GM23338 (cell line): ENCODE results near the gene SLC9B1. TPM values are rescaled to one million over a fixed set of nuclear protein-coding genes. Genes with fewer than 3 reads are reported as not detected.

Experiments used
- ATAC-seq: fragments of 200-7000 bp; cut with Tn5 transposase; 3 replicates; pipeline ENCODE4 v1.9.1; 2020
- DNase-seq: peaks from one replicate; pipeline ENCODE4 v3.0.0-alpha.2; 2015; ENCODE audit warnings: low spot score
- H2AFZ ChIP-seq: fragments of 200-600 bp; sonication (generic); 2 replicates; pipeline ENCODE4 v1.8.0; 2016; ENCODE audit warnings: antibody characterized with exemption, mild to moderate bottlenecking, moderate library complexity
- H3F3A ChIP-seq: fragments of 200-600 bp; sonication (generic); replicated peaks from 2 replicates; pipeline ENCODE4 v1.8.0; 2017; ENCODE audit warnings: antibody characterized with exemption, mixed run types, low read depth
- H3K27ac ChIP-seq: fragments of 200-600 bp; sonication (generic); 2 replicates; pipeline ENCODE4 v1.6.1; 2016; ENCODE audit warnings: low read depth
- H3K27me3 ChIP-seq: fragments of 200-600 bp; sonication (generic); 2 replicates; pipeline ENCODE4 v1.8.0; 2016; ENCODE audit warnings: mild to moderate bottlenecking, mixed run types, moderate library complexity; ENCODE audit not compliant: insufficient read depth
- H3K36me3 ChIP-seq: fragments of 200-600 bp; sonication (generic); 2 replicates; pipeline ENCODE4 v1.8.0; 2016; ENCODE audit warnings: mild to moderate bottlenecking; ENCODE audit not compliant: insufficient read depth
- H3K4me1 ChIP-seq: fragments of 200-600 bp; sonication (generic); 2 replicates; pipeline ENCODE4 v1.8.0; 2016; ENCODE audit warnings: mild to moderate bottlenecking, moderate library complexity; ENCODE audit not compliant: insufficient read depth
- H3K4me2 ChIP-seq: fragments of 200-600 bp; sonication (generic); 2 replicates; pipeline ENCODE4 v1.7.1; 2017; ENCODE audit warnings: mixed run types
- H3K4me3 ChIP-seq: fragments of 200-600 bp; sonication (generic); 2 replicates; pipeline ENCODE4 v1.6.1; 2016; ENCODE audit warnings: mixed run types
- H3K79me2 ChIP-seq: fragments of 200-600 bp; sonication (generic); replicated peaks from 2 replicates; pipeline ENCODE4 v1.8.0; 2017; ENCODE audit warnings: mild to moderate bottlenecking; ENCODE audit not compliant: insufficient read depth
- H3K9me2 ChIP-seq: fragments of 200-600 bp; sonication (generic); 2 replicates; pipeline ENCODE4 v1.8.0; 2017; ENCODE audit not compliant: insufficient read depth
- H4K20me1 ChIP-seq: fragments of 200-600 bp; sonication (generic); replicated peaks from 2 replicates; pipeline ENCODE4 v1.8.0; 2017; ENCODE audit warnings: mild to moderate bottlenecking; ENCODE audit not compliant: insufficient read depth
- H3K27ac Mint-ChIP-seq: 2 replicates; pipeline ENCODE4 v1.8.0; 2020; ENCODE audit warnings: inconsistent platforms, mild to moderate bottlenecking, moderate library complexity, mixed read lengths
- H3K27me3 Mint-ChIP-seq: 3 replicates; pipeline ENCODE4 v1.8.0; 2022; ENCODE audit warnings: low read depth, mild to moderate bottlenecking, moderate library complexity, mixed read lengths, inconsistent platforms; ENCODE audit not compliant: insufficient read depth, poor library complexity
- H3K36me3 Mint-ChIP-seq: 3 replicates; pipeline ENCODE4 v1.8.0; 2021; ENCODE audit warnings: low read depth, mild to moderate bottlenecking, inconsistent platforms, moderate library complexity, mixed read lengths
- H3K4me1 Mint-ChIP-seq: 3 replicates; pipeline ENCODE4 v1.8.0; 2020; ENCODE audit warnings: mild to moderate bottlenecking, inconsistent platforms, mixed read lengths
- H3K4me3 Mint-ChIP-seq: 3 replicates; pipeline ENCODE4 v1.8.0; 2021; ENCODE audit warnings: moderate library complexity, mild to moderate bottlenecking, inconsistent platforms, mixed read lengths
- H3K9me3 Mint-ChIP-seq: 3 replicates; pipeline ENCODE4 v1.8.0; 2020; ENCODE audit warnings: moderate library complexity, mild to moderate bottlenecking, inconsistent platforms, mixed read lengths
- CREB1 ChIP-seq: fragments of 250-450 bp; sonication (Bioruptor Pico); IDR thresholded peaks from 2 replicates; pipeline ENCODE4 v1.5.0; 2020; ENCODE audit warnings: low read depth, mild to moderate bottlenecking, moderate library complexity
- EZH2 ChIP-seq: fragments of 200-600 bp; sonication (generic); IDR thresholded peaks from one replicate; pipeline ENCODE4 v1.8.0; 2017; ENCODE audit warnings: antibody characterized with exemption, mild to moderate bottlenecking, low read depth; ENCODE audit not compliant: unreplicated experiment
- EZH2phosphoT487 ChIP-seq: fragments of 200-600 bp; sonication (generic); IDR thresholded peaks from one replicate; pipeline ENCODE4 v1.8.1; 2018; ENCODE audit warnings: antibody characterized with exemption; ENCODE audit not compliant: unreplicated experiment
- JUNB ChIP-seq: IDR thresholded peaks from one replicate; pipeline ENCODE4 v1.6.1; 2016; ENCODE audit warnings: antibody characterized with exemption; ENCODE audit not compliant: unreplicated experiment
- NANOG ChIP-seq: IDR thresholded peaks from 2 replicates; pipeline ENCODE4 v1.6.1; 2016; ENCODE audit warnings: antibody characterized with exemption, borderline replicate concordance
- POLR2AphosphoS5 ChIP-seq: IDR thresholded peaks from 2 replicates; pipeline ENCODE4 v1.6.1; 2016; ENCODE audit warnings: antibody characterized with exemption, low read depth
- STAT1 ChIP-seq: IDR thresholded peaks from one replicate; pipeline ENCODE4 v1.6.1; 2016; ENCODE audit warnings: antibody characterized with exemption; ENCODE audit not compliant: unreplicated experiment
- ZNF114 ChIP-seq: fragments of 250-450 bp; sonication (Bioruptor Pico); IDR thresholded peaks from 2 replicates; pipeline ENCODE4 v1.5.0; 2020; ENCODE audit warnings: mild to moderate bottlenecking, moderate library complexity
- ZNF331 ChIP-seq: fragments of 250-450 bp; sonication (Bioruptor Pico); IDR thresholded peaks from 2 replicates; pipeline ENCODE4 v1.5.0; 2020; ENCODE audit warnings: low read depth, mild to moderate bottlenecking, moderate library complexity
- ZNF462 ChIP-seq: fragments of 250-450 bp; sonication (Bioruptor Pico); IDR thresholded peaks from 2 replicates; pipeline ENCODE4 v1.5.0; 2020; ENCODE audit warnings: mild to moderate bottlenecking, moderate library complexity
- polyA plus RNA-seq: library from polyadenylated mRNA; unstranded; fragments of >200 nt; fragmentation: Nextera tagmentation; extraction: Ambion mirVana; gene quantifications from 2 replicates; pipeline ENCODE4 v1.2.1, GENCODE V29; 2016
- total RNA-seq: library from RNA; depleted of rRNA; stranded (reverse); fragments of >200 nt; shearing (Covaris generic); gene quantifications from 2 replicates; pipeline ENCODE4 v1.2.3, GENCODE V29; 2014
- TF ChIP-seq, protein P1 (sequence below): IDR thresholded peaks from 2 replicates; pipeline ENCODE4 v1.6.1; 2016; ENCODE audit warnings: antibody characterized with exemption
- TF ChIP-seq, protein P2 (sequence below), 2 experiments: fragments of 200-600 bp in 1 of 2; sonication (generic) in 1 of 2; conservative IDR thresholded peaks; 2 replicates each; pipeline versions ENCODE4 v1.5.1 to v1.6.1; 2016 to 2017; ENCODE audit warnings: antibody characterized with exemption in 2 of 2, low read depth in 2 of 2, mild to moderate bottlenecking in 2 of 2, moderate library complexity in 1 of 2

The SLC9B1 gene
- total and polyA plus RNA-seq, 2 experiments from 2014 or later, result 0.66 to 0.80 TPM

- TF ChIP-seq, protein P1, sequence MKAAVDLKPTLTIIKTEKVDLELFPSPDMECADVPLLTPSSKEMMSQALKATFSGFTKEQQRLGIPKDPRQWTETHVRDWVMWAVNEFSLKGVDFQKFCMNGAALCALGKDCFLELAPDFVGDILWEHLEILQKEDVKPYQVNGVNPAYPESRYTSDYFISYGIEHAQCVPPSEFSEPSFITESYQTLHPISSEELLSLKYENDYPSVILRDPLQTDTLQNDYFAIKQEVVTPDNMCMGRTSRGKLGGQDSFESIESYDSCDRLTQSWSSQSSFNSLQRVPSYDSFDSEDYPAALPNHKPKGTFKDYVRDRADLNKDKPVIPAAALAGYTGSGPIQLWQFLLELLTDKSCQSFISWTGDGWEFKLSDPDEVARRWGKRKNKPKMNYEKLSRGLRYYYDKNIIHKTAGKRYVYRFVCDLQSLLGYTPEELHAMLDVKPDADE, result no peak
- TF ChIP-seq ZNF462 (CRISPR knock-in tag) (no peak), EZH2 (no peak)
Measured at GRCh38 chr4:102988429-102989020, 31.0 kb downstream of the SLC9B1 start (continued).

DNA sequence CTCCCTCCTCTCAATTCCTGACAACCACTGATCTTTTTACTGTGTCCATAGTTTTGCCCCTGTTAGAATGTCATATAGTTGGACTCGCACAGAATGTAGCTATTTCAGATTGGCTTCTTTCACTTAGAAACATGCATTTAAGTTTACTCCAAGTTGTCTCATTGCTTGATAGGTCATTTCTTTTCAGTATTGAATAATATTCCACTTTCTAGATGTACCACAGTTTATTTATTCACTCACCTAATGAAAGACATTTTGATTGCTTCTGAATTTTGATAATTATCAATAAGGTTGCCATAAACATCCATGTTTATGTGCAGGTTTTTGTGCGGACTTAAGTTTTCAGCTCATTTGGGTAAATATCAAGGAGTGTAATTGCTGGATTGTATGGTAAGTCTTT, 38.5 kb downstream of the SLC9B1 start:
- no peaks in the 10 kb centered on the region for H3K79me2 ChIP-seq
- no peaks in the 10 kb centered on the region for H3K27me3 ChIP-seq
- no peak overlapping the region for H2AFZ ChIP-seq
- H3K36me3 ChIP-seq, result no peaks in the 10 kb centered on the region
- no peaks in the 10 kb centered on the region for H3F3A ChIP-seq
- H3K9me2 ChIP-seq, result 0 out of 2 replicates have a peak, but pooled peaks cover 3% of the 10 kb centered on the region
- H3K4me3 ChIP-seq, result no peak overlapping the region
- no peaks in the 10 kb centered on the region for H3K4me1 ChIP-seq
- H4K20me1 ChIP-seq, result no peaks in the 10 kb centered on the region
- Mint-ChIP-seq H3K27me3 (peaks cover 5% of the 10 kb centered on the region), H3K27ac (no peak overlapping the region), H3K9me3 (peaks cover 4% of the 10 kb centered on the region; the same call in 1 of the 3 replicates), H3K4me1 (no peaks in the 10 kb centered on the region), H3K4me3 (no peak overlapping the region), H3K36me3 (no peaks in the 10 kb centered on the region)
- no peak for DNase-seq
- no peak for ATAC-seq
- no peak overlapping the region for H3K27ac ChIP-seq
- no peak overlapping the region for H3K4me2 ChIP-seq
- TF ChIP-seq POLR2AphosphoS5 (no peak), JUNB (no peak), CREB1 (CRISPR knock-in tag) (no peak), EZH2 (no peak), ZNF331 (CRISPR knock-in tag) (no peak), STAT1 (no peak), ZNF114 (CRISPR knock-in tag) (no peak), EZH2phosphoT487 (no peak), NANOG (no peak)
- TF ChIP-seq, protein P2, sequence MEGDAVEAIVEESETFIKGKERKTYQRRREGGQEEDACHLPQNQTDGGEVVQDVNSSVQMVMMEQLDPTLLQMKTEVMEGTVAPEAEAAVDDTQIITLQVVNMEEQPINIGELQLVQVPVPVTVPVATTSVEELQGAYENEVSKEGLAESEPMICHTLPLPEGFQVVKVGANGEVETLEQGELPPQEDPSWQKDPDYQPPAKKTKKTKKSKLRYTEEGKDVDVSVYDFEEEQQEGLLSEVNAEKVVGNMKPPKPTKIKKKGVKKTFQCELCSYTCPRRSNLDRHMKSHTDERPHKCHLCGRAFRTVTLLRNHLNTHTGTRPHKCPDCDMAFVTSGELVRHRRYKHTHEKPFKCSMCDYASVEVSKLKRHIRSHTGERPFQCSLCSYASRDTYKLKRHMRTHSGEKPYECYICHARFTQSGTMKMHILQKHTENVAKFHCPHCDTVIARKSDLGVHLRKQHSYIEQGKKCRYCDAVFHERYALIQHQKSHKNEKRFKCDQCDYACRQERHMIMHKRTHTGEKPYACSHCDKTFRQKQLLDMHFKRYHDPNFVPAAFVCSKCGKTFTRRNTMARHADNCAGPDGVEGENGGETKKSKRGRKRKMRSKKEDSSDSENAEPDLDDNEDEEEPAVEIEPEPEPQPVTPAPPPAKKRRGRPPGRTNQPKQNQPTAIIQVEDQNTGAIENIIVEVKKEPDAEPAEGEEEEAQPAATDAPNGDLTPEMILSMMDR (conservative IDR thresholded peaks at IDR 0.05; ENCODE audit: low read depth in 2 of 2), result no peak
- TF ChIP-seq, protein P1, result no peak
